NOMO-1 (cell line): ENCODE results near the gene GALNT18.

Experiments
- DNase-seq, 2 experiments: peaks; one replicate each; lab custom pipeline; 2025; ENCODE audit not compliant: unreplicated experiment in 2 of 2; lab: John Stamatoyannopoulos, UW

GALNT18 gene

DNA sequence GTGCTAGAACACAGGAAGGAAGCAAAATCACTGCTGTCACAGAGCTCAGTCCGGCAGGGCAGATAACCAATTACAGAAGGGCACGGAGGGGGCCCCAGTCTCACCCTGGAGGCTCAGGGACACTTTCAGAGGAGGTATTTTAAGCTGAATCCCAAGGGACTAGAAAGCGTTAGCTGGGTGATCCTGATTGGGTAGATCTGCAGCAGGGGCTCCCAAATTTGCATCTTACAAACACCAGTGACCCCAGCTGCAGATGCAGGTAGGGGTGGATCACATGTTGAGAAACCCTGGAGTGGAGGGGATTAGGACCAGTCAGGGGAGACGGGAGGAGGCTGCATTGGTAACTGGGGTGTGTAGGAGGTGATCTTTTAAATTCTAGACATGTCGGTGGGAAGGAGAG, 360.2 kb downstream of the GALNT18 start:
- no peak for DNase-seq

DNA sequence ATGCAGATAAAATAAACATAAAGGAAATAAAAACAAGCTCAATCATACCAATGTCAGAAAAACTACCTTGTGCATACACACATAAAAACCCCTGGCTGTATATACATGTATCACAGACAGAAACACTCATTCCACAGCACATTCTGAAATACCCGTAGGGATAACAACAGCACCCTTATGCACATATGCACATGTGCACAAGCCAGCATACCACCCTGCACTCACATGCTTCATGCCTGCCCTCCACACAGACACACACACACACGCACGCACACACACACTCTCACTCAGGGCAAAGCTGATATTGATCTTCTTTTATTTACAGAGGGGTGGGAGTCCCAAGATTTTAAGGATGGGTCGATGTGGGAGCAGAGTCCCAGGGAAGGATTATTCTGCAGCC, 360.9 kb downstream of the GALNT18 start:
- DNase-seq: no peak

DNA sequence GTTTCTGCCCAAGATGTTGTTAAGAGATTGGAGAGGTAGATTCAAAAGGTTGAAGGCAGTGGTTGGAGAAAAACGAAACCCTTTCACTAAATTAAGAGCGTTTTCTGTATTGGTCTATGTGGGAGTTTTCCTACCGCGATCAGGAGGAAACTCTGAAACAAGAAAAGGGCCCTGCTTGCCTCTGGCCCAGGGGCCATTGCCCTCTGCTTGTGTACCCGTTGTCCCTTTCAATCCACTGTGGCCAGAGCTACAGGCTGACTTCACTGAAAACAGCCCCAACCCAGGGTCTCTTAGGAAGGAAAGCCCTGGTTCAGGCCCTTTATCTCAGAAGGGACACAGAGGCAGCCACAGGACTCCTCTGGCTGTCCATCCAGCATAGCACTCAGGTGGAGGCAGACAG, 367.8 kb downstream of the GALNT18 start:
- no peak for DNase-seq

DNA sequence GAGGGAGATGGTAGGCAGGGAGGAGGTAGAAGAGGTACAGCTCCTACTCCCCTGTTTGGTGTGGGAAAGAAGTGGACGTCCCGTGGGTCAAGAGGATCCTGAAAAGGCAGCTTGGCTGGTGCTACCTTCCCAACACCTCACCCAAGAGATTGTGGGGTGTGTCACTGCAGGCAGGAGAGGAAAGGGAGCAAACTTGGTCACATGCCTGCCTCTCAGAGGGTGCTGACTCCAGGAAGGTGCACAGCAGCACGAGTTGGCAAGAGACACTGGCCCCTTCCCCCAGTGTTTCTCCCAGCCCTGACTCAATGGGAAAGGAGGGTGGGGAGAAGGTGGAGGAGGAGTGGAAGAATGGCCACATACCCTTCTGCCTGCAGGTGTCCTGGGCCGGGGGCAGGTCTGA, 368.3 kb downstream of the GALNT18 start:
- no peak for DNase-seq

DNA sequence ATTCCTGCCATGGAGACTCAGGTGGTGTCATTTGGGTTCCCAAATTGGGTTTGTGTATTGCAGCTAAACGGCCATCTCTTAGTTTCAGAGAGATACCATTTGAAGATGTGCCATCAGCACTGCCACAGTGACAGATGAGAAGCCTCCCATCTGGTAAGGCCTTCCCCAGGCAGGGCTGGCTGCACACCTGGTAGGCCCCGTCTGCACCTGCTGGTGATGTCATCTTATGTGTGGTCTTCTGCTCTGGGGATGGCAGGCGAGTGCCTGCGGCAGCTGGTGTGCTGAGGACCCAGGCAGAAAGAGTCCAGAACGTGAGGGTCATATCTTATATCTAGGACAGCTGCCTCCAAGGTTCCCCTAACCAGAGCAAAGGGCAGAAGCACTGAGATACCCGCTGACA, 369.4 kb downstream of the GALNT18 start:
- DNase-seq: no peak

DNA sequence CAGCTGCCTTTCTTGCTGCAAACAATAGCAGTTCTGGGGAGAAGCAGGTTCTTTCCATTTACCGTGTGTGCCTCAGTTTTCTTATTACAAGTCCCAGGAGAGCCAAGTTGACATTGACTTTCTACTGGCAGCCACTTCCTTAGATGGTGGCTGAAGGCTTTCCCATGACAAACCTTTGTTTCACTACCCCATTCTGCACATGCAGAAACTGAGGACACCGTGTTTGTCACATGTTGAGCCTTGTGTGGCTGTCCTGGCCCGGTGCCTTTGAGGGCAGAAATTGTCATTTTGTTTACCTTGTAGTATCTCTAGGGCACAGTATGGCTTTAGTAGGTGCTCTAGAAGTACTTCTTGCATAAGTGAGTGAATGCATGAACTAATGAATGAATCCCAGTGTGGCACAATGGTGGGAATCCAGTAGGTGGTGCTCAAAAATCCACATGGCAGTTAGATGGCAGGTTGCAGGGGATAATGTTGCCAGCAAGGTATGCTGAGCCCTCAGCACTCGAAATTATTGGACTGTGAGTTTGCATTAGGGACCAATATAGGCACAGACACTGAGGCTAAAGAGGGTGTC, 370.3 kb downstream of the GALNT18 start:
- DNase-seq: no peak

DNA sequence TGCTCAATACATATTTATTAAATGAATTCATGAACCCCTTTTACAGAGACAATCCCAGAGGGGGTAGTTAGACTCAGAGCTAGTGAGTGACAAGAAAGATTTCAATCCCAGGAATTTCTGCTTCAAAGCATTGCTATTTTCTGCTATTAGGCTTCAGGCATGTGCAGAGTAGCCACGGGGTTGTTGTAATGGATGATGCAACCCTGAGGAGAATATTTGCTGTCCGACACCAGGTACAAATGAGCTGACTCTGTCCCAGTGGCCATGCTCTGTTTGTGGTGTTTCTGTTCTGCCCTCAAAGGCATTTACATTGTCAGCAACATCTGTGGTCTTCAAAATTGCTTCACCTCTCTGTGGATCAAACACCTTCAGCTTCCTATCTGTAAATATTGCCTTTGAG, 371.3 kb downstream of the GALNT18 start:
- DNase-seq: no peak

DNA sequence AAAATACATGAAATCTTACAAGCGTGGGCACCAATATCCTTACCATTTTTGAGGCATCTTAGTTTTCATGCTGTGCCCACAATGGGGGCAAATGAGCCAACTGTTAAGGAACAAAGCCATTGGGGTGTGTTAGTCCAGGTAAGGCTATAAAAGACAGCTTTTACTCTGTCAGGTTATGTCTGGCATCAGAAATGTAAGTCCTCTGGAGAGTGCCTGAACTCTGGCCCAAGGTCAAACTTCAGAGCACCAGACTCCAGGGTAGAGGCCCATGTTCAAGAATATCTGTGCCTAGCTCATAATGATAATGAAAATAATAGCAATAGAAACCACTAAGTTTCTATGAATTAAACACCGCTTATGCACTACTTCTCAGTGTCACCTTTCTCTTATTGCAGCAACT, 374.2 kb downstream of the GALNT18 start:
- DNase-seq: no peak

DNA sequence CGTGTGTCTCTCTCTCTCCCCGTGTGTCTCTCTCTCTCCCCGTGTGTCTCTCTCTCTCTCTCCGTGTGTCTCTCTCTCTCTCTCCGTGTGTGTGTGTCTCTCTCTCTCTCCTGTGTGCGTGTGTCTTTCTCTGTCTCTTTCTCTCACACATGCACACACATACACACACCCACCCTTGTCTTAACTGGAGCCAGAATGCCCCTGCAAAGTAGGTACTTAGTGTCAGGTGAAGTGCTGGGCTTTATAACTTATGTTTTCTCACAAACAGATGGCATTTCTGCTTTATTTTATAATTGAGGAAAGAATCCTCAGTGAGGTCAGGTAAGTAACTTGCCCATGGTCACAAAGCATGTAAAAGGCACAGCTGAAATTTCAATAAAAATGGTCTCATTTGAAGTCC, 374.7 kb downstream of the GALNT18 start:
- no peak for DNase-seq

DNA sequence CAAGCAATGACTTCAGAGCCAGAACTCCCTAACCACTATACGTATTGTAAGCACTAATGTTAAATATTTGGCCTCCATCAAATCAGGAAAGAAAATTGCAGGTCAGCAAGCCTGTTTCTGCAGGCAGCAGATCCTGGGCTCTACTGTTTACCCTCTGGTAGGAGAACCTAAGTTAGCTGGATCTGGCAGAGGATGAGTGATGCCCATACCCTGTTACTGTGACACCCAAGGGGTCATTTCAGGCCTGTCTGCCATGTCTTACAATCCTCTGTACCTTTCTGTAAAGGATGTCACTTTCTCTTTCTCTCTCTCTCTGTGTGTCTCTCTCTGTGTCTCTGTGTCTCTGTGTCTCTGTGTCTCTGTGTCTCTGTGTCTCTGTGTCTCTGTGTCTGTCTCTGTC, 375.6 kb downstream of the GALNT18 start:
- DNase-seq: no peak

DNA sequence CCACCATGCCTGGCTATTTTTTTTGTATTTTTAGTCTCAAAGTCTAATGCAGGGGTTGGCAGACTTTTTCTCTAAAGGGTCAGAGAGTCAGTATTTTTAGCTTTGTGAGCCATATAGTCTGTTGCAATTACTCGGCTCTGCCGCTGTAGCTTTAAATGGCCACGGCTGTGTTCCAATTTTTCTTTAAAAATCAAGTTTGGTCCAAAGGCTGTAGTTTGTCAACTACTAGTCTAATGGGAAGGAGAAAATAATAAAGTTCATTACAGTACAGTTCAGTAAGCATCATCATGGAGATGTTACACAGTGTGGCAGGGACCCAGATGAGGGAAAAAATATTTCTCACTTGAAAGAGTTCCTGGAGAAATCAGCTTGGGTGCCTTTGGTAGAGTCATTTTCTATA, 376.4 kb downstream of the GALNT18 start:
- DNase-seq: no peak

DNA sequence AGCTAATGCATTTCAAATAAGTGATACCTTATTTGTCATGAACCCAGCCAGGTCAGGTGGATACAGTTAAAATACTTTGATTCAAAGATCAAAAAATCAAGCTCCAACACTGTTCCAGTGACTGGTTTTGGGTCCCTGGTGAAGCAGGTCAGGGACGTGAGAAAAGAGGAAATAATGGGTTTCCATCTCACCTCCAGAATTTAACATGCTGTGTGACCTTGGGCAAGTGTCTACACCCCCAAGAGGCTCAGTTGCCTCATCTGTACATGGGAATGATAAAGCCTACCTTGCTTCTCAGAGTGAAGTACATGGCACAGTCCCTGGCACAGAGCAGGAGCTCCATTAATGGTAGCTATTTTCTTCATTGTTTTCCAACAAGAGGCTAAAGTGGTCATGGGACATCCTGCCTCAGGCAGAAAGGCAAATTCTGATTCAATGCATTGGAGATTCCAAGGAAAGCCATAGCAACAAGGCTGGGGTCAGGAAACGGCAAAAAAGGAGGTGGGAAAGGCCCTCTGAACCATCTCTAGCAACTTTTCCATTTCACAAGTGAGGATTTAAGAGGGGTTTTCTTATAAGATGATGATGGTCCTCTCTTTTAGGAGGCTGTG, 377.2 kb downstream of the GALNT18 start:
- DNase-seq: no peak

DNA sequence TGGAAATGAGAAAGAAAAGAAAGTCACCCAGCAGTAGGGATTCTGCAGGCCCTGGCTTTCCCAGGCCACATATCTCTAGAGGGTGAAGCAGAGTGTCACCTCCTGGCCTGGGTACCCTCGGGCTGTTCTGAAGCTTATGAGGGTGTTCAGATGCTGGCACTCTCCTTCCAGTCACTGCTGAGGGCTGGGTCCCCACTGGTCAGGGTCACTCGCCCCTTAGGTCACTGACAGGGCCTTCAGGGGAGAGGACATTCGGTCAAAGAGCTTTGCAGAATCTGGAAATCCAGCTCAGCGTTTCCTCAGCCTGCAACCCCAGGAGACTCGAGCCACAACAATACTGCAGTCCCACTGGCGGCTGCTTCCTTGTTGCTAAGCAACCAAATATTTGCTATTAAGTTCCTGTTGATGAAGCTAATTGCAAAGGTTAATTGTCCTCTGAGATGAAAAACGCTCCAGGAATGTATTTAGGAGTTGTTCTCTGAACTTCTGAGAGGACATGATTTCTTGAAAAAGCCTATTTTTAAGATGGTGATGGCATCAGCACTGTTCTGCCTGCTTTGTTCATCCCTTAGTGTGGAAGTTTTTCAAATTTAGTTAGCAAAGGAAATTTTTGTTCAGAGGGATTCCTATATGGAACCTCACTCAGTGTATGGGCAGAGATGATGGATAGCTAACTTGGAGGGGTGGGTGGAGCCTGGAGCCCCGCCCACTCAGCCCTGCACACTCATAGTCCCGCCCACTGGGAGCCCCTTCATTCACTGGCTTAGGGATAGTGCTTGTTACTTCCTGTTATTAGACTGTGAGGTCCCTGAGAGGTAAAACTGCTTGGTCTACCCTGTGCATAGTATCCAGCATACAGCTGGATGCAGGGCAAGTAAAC, 378.0 kb downstream of the GALNT18 start:
- peak in 1 of 2 experiments; percentile 23 for DNase-seq

DNA sequence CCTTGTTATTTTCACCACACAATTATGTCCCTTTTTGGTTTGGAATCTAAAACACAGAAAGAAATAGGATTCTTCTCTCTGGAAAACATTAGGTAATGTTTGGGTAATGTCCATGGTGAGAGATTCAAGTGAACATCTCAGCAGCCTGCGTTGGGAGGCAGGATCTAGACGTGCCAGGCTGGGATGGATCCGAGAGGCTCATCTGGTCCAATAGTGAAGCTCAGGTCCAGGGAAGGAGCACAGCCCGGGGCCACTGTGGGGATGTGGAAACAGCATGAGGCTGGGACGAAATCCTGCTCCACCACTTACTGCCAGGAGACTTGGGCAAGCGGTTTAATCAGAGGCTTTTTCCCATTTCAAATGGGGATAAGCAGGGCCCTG, 378.6 kb downstream of the GALNT18 start:
- DNase-seq: no peak

DNA sequence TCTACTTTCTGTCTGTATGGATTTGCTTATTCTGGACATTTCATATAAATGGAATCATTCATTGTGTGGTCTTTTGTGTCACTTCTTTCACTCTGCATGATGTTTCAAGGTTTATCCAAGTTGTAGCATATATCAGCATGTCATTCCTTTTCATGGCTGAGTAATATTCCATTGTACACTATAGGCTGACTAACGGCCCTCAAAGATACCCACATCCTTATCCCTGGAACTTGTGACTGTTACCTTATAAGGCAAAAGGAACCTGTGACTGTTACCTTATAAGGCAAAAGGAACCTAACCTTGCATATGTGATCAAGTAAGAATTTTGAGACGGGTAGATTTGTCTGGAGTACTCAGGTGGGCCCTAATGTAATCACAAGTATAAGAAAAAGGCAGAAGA, 380.5 kb downstream of the GALNT18 start:
- DNase-seq: no peak

DNA sequence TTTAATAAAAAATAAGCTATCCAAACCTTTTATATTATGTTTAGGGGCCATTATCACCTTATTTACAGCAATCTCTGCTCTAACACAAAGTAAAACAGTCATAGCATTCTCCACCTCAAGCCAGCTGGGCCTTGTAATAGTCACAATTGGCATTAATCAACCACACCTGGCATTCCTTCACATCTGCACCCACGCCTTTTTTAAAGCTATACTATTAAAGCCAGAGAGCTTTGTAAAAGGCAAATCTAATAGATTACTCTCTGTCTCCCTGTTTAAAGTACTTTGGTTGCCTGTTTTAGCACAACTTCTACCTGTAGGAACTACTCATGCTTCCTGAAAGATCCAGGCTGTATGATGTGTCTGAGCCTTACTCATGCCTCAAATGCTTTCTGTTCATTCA, 381.8 kb downstream of the GALNT18 start:
- DNase-seq: no peak

DNA sequence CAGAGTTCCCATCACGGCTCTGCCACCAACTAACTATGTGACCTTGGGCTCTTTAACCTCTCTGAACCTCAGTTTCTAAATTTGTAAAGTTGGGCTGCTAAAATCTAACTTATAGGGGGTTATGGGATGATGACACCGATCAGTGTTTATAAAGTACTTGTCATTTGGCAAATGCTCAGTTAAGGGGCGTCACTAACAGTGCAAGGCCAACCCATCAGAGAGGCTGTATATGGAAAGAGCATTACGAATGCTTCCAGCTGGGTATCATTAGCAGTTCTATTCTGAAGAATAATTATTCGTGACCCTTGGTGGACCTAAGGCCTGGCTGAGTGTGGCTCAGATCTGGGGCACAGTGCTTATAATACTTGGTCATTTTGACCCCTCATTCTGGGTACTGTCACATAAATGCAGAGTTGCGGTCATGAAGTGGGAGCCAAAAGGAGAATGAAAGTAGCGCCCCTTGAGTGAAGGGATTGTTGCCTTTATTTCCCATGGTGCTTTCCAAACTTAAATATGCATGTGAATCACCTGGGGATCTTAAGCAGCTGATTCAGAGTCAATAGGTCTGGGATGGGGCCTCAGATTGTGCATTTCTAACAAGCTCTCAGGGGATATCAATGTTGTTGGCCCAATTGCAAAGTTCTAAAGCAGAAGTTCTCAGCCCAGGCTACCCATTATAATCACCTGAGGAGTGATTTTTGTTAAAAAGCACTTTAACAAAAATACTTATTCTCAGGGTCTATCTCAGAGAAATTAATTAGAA, 384.6 kb downstream of the GALNT18 start:
- DNase-seq: no peak

DNA sequence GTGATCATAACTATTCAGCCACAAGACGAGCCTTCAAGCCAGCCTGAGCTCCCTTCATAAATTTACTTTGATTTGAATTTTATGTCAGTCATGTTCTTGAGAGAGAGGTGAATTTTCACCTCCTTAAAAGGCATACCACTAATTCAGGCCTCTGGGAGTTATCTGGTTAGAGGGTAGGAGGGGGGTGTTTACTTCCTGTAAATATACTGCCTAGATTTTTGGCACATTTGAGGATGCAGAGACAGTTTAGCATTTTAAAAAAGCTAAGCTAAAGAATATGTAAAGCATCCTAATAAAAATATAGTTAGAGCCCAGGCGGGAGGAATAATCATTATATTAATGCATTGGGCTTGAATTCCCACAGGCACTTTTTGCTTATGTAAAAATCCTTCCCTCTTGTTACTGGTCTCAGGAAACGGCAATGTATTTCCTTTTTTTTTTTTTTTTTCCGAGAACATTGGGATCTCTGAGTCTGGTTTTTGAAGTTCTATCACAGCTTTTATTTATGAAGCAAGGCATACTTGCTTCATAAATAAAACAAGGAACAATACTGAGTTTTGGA, 385.2 kb downstream of the GALNT18 start:
- no peak for DNase-seq

DNA sequence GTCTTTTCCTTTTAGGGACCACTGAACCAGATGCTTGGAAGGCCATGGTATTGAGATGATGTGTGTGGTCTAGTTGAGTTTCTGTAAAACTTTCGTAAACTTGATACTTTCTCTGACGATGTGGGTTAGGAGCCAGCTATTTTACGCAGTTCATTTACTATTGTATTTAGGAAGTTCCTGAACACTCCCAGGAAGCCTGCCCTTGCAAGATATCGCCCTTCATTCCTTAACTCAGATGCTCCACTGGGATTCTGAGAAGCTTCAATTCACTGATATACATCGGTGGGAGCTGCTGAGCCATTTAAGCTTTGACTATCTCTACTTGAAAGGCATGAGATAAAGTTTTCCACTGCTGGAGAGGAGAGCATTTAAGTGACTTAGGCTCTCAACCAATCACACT, 390.0 kb downstream of the GALNT18 start:
- no peak for DNase-seq

DNA sequence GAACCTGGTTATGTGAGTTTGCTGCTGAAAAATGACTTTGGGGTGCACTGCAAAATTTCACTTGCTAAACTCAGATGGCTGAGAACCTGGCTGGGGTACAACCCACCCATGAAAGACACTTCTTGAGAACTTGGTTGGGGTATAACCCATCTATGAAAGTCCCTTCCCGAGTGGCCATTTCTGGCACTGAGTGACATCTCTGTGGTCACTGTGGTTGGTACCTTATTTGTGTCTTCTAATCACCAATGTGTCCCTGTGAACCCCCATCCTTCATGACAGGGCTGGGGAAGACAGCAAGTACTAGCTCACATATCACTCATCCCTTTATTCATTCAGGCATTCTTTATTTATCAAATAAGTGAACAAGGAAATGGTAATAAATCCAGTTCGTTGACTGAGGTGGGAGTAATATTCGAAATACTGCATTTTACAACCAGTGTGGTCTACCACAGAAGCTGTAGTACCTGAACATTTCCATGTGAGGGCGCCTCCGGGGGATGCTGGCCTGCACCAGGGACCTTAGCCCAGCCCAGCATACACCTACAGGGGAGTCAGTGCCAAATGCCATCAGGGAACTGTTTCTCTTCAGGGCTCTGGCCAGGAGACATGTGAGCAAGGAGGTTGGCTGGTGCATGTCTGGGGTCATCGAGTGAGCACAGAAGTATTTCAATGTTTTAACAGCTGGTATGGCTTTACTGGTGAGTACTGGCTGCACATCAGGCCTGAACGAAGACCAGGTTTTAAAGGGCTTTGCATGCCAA, 390.8 kb downstream of the GALNT18 start:
- no peak for DNase-seq
